ENCODE measurements around the gene ZNF470. TPM values are rescaled to one million over a fixed set of nuclear protein-coding genes. Genes with fewer than 3 reads are reported as not detected.
A peak's percentile ranks its signal among the peaks of the same experiment; 100 is the strongest.

The ZNF470 gene
- total RNA-seq, 2 donors from 2014 or later, result 6.7 to 8.1 TPM

DNA sequence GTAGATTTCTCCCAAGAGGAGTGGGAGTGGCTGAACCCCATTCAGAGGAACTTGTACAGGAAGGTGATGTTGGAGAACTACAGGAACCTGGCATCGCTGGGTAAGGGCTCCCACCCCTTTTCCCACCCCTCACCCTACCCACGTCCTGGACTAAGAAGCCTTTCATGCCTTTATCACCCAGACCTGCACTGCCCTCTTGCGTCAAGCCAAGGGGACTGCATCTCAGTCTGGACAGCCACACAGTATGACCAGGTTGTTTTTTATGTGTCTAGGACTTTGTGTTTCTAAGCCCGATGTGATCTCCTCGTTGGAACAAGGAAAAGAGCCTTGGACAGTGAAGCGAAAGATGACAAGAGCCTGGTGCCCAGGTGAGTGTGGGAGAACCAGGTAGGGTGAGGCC is 19.7 kb upstream of the ZNF470 start:
- Histone ChIP-seq H3K4me1 (ENCODE audit: control insufficient read depth, insufficient read depth, low read length) (no peaks in the 10 kb centered on the region), H3K9me3 (ENCODE audit: control insufficient read depth, low read length) (peaks cover 88% of the 10 kb centered on the region), H3K36me3 (ENCODE audit: control insufficient read depth, insufficient read depth, low read length) (peaks cover 58% of the 10 kb centered on the region), H3K27ac (ENCODE audit: low read depth, low read length) (no peak overlapping the region), H3K27me3 (ENCODE audit: control insufficient read depth, insufficient read depth, low read length, poor library complexity, severe bottlenecking) (no peaks in the 10 kb centered on the region), H3K4me3 (ENCODE audit: low read length) (peak overlapping the region; percentile 39), H3K9ac (ENCODE audit: extremely low read depth, low read length, poor library complexity, severe bottlenecking) (no peak overlapping the region)
- Mint-ChIP-seq H3K9me3 (peaks cover 69% of the 10 kb centered on the region), H3K4me1 (no peaks in the 10 kb centered on the region), H3K27ac (no peak overlapping the region), H3K4me3 (no peak overlapping the region), H3K36me3 (ENCODE audit: low read depth) (peaks cover 78% of the 10 kb centered on the region), H3K27me3 (ENCODE audit: insufficient read depth) (no peaks in the 10 kb centered on the region)
- TF ChIP-seq CTCF (conservative IDR thresholded peaks at IDR 0.05), result peak; percentile 64
- 85 to 92% methylated on average over 5 to 6 of the region's 6 CpGs for WGBS, 2 experiments (ENCODE audit: insufficient coverage in 1 of 2, insufficient read length in 1 of 2)
- peak; percentile 65 for DNase-seq

- H3K27ac Mint-ChIP-seq, result no peak overlapping the region
- Histone ChIP-seq H3K4me3 (ENCODE audit: low read length) (peak overlapping the region; percentile 56), H3K36me3 (ENCODE audit: control insufficient read depth, insufficient read depth, low read length) (peaks cover 53% of the 10 kb centered on the region), H3K4me1 (ENCODE audit: control insufficient read depth, insufficient read depth, low read length) (no peaks in the 10 kb centered on the region), H3K27ac (ENCODE audit: low read depth, low read length) (no peak overlapping the region), H3K9me3 (ENCODE audit: control insufficient read depth, low read length) (peaks cover 95% of the 10 kb centered on the region), H3K9ac (ENCODE audit: extremely low read depth, low read length, poor library complexity, severe bottlenecking) (no peak overlapping the region), H3K27me3 (ENCODE audit: control insufficient read depth, insufficient read depth, low read length, poor library complexity, severe bottlenecking) (no peaks in the 10 kb centered on the region)
- WGBS, 2 experiments (ENCODE audit: insufficient coverage in 1 of 2, insufficient read length in 1 of 2), result 77 to 100% methylated on average over 3 to 5 of the region's 6 CpGs
- no peak for DNase-seq
- no peak for TF ChIP-seq CTCF (conservative IDR thresholded peaks at IDR 0.05)
- peaks cover 75% of the 10 kb centered on the region for H3K36me3 Mint-ChIP-seq (ENCODE audit: low read depth)
- H3K4me1 Mint-ChIP-seq, result no peaks in the 10 kb centered on the region
- H3K4me3 Mint-ChIP-seq, result no peak overlapping the region
- peaks cover 85% of the 10 kb centered on the region for H3K9me3 Mint-ChIP-seq
- H3K27me3 Mint-ChIP-seq (ENCODE audit: insufficient read depth), result no peaks in the 10 kb centered on the region
These were observed 12.9 kb upstream of the ZNF470 start for GRCh38 chr19:56554272-56554869.

DNA sequence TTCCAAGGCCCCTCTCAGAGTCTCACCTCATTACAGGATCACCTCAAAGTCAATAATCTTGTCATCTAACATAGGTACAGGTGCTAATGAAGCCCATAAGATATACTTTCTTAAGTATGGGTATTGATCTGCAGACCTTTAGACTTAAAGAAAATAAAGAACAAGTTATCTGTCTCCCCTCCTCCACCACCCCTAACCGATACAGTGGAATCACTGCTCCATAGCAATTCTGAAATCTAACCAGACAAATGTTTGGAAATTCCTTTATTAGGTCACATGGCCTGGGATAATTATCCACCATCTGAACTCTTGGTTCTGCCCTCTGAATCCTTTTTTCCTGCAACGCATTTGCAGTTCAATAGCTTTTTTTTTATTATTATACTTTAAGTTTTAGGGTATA is 4.5 kb upstream of the ZNF470 start:
- H3K36me3 Mint-ChIP-seq (ENCODE audit: low read depth), result peaks cover 41% of the 10 kb centered on the region

More for the DNA sequence above, 4.5 kb upstream of the ZNF470 start:
- Histone ChIP-seq H3K9ac (ENCODE audit: extremely low read depth, low read length, poor library complexity, severe bottlenecking) (no peak overlapping the region), H3K4me1 (ENCODE audit: control insufficient read depth, insufficient read depth, low read length) (no peaks in the 10 kb centered on the region), H3K9me3 (ENCODE audit: control insufficient read depth, low read length) (peaks cover 85% of the 10 kb centered on the region), H3K27ac (ENCODE audit: low read depth, low read length) (no peak overlapping the region), H3K4me3 (ENCODE audit: low read length) (peak overlapping the region; percentile 90), H3K36me3 (ENCODE audit: control insufficient read depth, insufficient read depth, low read length) (no peaks in the 10 kb centered on the region), H3K27me3 (ENCODE audit: control insufficient read depth, insufficient read depth, low read length, poor library complexity, severe bottlenecking) (no peaks in the 10 kb centered on the region)
- no peak overlapping the region for H3K4me3 Mint-ChIP-seq
- peaks cover 94% of the 10 kb centered on the region for H3K9me3 Mint-ChIP-seq
- DNase-seq, result no peak
- H3K27ac Mint-ChIP-seq, result no peak overlapping the region
- 71 to 95% methylated on average over 1 to 2 of the region's 2 CpGs for WGBS, 2 experiments (ENCODE audit: insufficient coverage in 1 of 2, insufficient read length in 1 of 2)
- no peaks in the 10 kb centered on the region for H3K4me1 Mint-ChIP-seq
- TF ChIP-seq CTCF (conservative IDR thresholded peaks at IDR 0.05), result no peak
- H3K27me3 Mint-ChIP-seq (ENCODE audit: insufficient read depth), result no peaks in the 10 kb centered on the region

Measured in endodermal cell (in vitro differentiated cells).